Activated T-cell treated with anti-CD3 and anti-CD28 coated beads, Interleukin-2, amount 50 U/mL, for 24 hours (primary cell): ENCODE measurements around the gene ADD1.
A peak's percentile ranks its signal among the peaks of the same experiment; 100 is the strongest.

Source experiments
- DNase-seq: peaks from one replicate; pipeline ENCODE4 v3.0.0-alpha.2; 2020
- H3K27ac Mint-ChIP-seq: 2 replicates; pipeline ENCODE4 v1.8.0; 2020; ENCODE audit warnings: mild to moderate bottlenecking, mixed read lengths
- H3K27me3 Mint-ChIP-seq: 2 replicates; pipeline ENCODE4 v1.8.0; 2020; ENCODE audit warnings: mixed read lengths
- H3K36me3 Mint-ChIP-seq: 2 replicates; pipeline ENCODE4 v1.8.0; 2020; ENCODE audit warnings: low read depth, mixed read lengths
- H3K4me1 Mint-ChIP-seq: 2 replicates; pipeline ENCODE4 v1.8.0; 2020; ENCODE audit warnings: low read depth, mixed read lengths
- H3K4me3 Mint-ChIP-seq: 2 replicates; pipeline ENCODE4 v1.8.0; 2020; ENCODE audit warnings: mild to moderate bottlenecking, moderate library complexity, mixed read lengths
- H3K9me3 Mint-ChIP-seq: 2 replicates; pipeline ENCODE4 v1.8.0; 2020; ENCODE audit warnings: mixed read lengths

ADD1 gene

GRCh38 chr4:2843263-2843940 is at the start of gene ADD1:
TSS of gene ADD1 (plus strand) at chr4:2843844. CDS start at chr4:2875916, 32,072 bp downstream.
- peaks cover 63% of the 10 kb centered on the region for H3K4me1 Mint-ChIP-seq
- H3K9me3 Mint-ChIP-seq, result peaks cover 3% of the 10 kb centered on the region
- peak within 1 kb of the TSS; percentile 92 for H3K27ac Mint-ChIP-seq
- DNase-seq, result peak; percentile 100
- no peaks in the 10 kb centered on the region for H3K27me3 Mint-ChIP-seq
- peaks cover 18% of the 10 kb centered on the region for H3K36me3 Mint-ChIP-seq
- peak within 1 kb of the TSS; percentile 91 for H3K4me3 Mint-ChIP-seq

- Mint-ChIP-seq H3K27me3 (no peaks in the 10 kb centered on the region), H3K4me3 (peak overlapping the region; percentile 77), H3K36me3 (peaks cover 2% of the 10 kb centered on the region), H3K9me3 (no peaks in the 10 kb centered on the region), H3K4me1 (peaks cover 61% of the 10 kb centered on the region), H3K27ac (peak overlapping the region; percentile 91)
- DNase-seq, result peak; percentile 46
These were observed 49.0 kb upstream of the ADD1 start for GRCh38 chr4:2794486-2795299.

- H3K4me3 Mint-ChIP-seq, result no peak overlapping the region
- H3K36me3 Mint-ChIP-seq, result peaks cover 2% of the 10 kb centered on the region
- peak; percentile 29 for DNase-seq
- peaks cover 65% of the 10 kb centered on the region for H3K4me1 Mint-ChIP-seq
- no peak overlapping the region for H3K27ac Mint-ChIP-seq
- no peaks in the 10 kb centered on the region for H3K9me3 Mint-ChIP-seq
- no peaks in the 10 kb centered on the region for H3K27me3 Mint-ChIP-seq
These were observed 48.2 kb upstream of the ADD1 start for GRCh38 chr4:2795300-2795892.

GRCh38 chr4:2795893-2796848 is 47.5 kb upstream of the ADD1 start:
- Mint-ChIP-seq H3K36me3 (peaks cover 2% of the 10 kb centered on the region), H3K4me1 (peaks cover 69% of the 10 kb centered on the region), H3K27ac (no peak overlapping the region), H3K4me3 (no peak overlapping the region), H3K27me3 (no peaks in the 10 kb centered on the region), H3K9me3 (no peaks in the 10 kb centered on the region)
- peak; percentile 32 for DNase-seq

GRCh38 chr4:2796849-2797544 is 46.6 kb upstream of the ADD1 start:
- Mint-ChIP-seq H3K9me3 (no peaks in the 10 kb centered on the region), H3K4me3 (no peak overlapping the region), H3K27me3 (no peaks in the 10 kb centered on the region), H3K27ac (no peak overlapping the region), H3K36me3 (peaks cover 2% of the 10 kb centered on the region), H3K4me1 (peaks cover 68% of the 10 kb centered on the region)
- peak; percentile 32 for DNase-seq

GRCh38 chr4:2797545-2798305 is 45.9 kb upstream of the ADD1 start:
- no peaks in the 10 kb centered on the region for H3K9me3 Mint-ChIP-seq
- peak overlapping the region; percentile 89 for H3K27ac Mint-ChIP-seq
- H3K36me3 Mint-ChIP-seq, result peaks cover 2% of the 10 kb centered on the region
- H3K4me3 Mint-ChIP-seq, result peak overlapping the region; percentile 69
- peak; percentile 68 for DNase-seq
- H3K4me1 Mint-ChIP-seq, result peaks cover 68% of the 10 kb centered on the region
- H3K27me3 Mint-ChIP-seq, result no peaks in the 10 kb centered on the region

- no peaks in the 10 kb centered on the region for H3K27me3 Mint-ChIP-seq
- peaks cover 66% of the 10 kb centered on the region for H3K4me1 Mint-ChIP-seq
- peak; percentile 69 for DNase-seq
- H3K36me3 Mint-ChIP-seq, result peaks cover 2% of the 10 kb centered on the region
- H3K27ac Mint-ChIP-seq, result peak overlapping the region; percentile 89
- no peaks in the 10 kb centered on the region for H3K9me3 Mint-ChIP-seq
- H3K4me3 Mint-ChIP-seq, result peak overlapping the region; percentile 69
These were observed 45.0 kb upstream of the ADD1 start for GRCh38 chr4:2798399-2799223.

- Mint-ChIP-seq H3K4me1 (peaks cover 59% of the 10 kb centered on the region), H3K4me3 (peak overlapping the region; percentile 69), H3K27ac (peak overlapping the region; percentile 83), H3K36me3 (peaks cover 2% of the 10 kb centered on the region), H3K9me3 (no peaks in the 10 kb centered on the region), H3K27me3 (no peaks in the 10 kb centered on the region)
- DNase-seq, result peak; percentile 37
These were observed 44.3 kb upstream of the ADD1 start for GRCh38 chr4:2799224-2799911.

GRCh38 chr4:2799971-2800690 is 43.5 kb upstream of the ADD1 start:
- Mint-ChIP-seq H3K36me3 (peaks cover 2% of the 10 kb centered on the region), H3K4me3 (peak overlapping the region; percentile 48), H3K27me3 (no peaks in the 10 kb centered on the region), H3K27ac (no peak overlapping the region), H3K4me1 (peaks cover 51% of the 10 kb centered on the region), H3K9me3 (no peaks in the 10 kb centered on the region)
- DNase-seq, result no peak

GRCh38 chr4:2800691-2801596 is 42.7 kb upstream of the ADD1 start:
- Mint-ChIP-seq H3K27ac (no peak overlapping the region), H3K36me3 (peaks cover 2% of the 10 kb centered on the region), H3K4me3 (no peak overlapping the region), H3K4me1 (peaks cover 45% of the 10 kb centered on the region), H3K9me3 (no peaks in the 10 kb centered on the region), H3K27me3 (no peaks in the 10 kb centered on the region)
- no peak for DNase-seq
